Neural cell (in vitro differentiated cells): ENCODE results near the gene ERICH6B.

ENCODE experiments used
- EP300 ChIP-seq: fragments of 450-650 bp; conservative IDR thresholded peaks from 2 replicates; pipeline ENCODE4 v1.6.1; 2014; ENCODE audit warnings: antibody characterized with exemption, mild to moderate bottlenecking, moderate library complexity; ENCODE audit not compliant: poor library complexity, severe bottlenecking
- EZH2 ChIP-seq: fragments of 200-600, 300-800 bp; shearing (Covaris generic), sonication (generic); IDR thresholded peaks from 2 replicates; pipeline ENCODE4 v1.6.1; 2014; ENCODE audit warnings: antibody characterized with exemption, low read length, borderline replicate concordance, mild to moderate bottlenecking; ENCODE audit not compliant: insufficient read depth, poor library complexity, severe bottlenecking
- POLR2AphosphoS5 ChIP-seq: IDR thresholded peaks from 2 replicates; pipeline ENCODE4 v1.6.1; 2012
- TF ChIP-seq, protein P1 (sequence below): fragments of 450-650 bp; IDR thresholded peaks from 2 replicates; pipeline ENCODE4 v1.5.1; 2014; ENCODE audit warnings: antibody characterized with exemption, mild to moderate bottlenecking, moderate library complexity; ENCODE audit not compliant: poor library complexity, severe bottlenecking

DNA sequence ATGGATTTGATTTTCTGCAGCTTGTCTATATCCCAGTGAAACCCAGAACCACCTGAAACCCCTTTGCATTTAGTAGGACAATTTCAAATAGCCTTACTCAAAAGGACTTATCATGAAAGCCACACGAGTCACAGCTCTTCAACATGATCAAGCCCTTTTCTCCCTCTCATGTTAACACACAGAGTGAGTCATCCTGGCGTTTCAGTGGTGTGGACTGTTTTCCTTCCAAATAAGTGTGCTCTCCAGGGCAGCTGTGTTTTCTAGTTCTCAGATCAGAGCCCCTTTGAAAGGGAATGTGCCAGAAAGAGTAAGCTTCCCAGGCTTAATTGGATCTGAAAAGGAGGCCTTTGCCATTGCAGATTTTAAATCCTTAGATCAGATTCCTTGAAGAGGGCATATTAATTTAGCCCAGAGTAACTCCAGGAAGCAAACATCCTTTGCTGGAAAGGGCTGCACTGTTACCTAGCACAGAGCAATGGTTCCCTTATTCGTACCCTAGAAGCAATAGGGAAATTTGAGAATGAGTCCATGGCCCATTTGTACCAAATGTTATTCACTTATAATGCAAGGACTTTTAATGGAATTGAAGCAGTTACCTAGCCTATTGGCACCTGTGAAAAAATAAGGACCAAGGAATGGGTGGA is 51.3 kb downstream of the ERICH6B start:
- TF ChIP-seq, protein P1, sequence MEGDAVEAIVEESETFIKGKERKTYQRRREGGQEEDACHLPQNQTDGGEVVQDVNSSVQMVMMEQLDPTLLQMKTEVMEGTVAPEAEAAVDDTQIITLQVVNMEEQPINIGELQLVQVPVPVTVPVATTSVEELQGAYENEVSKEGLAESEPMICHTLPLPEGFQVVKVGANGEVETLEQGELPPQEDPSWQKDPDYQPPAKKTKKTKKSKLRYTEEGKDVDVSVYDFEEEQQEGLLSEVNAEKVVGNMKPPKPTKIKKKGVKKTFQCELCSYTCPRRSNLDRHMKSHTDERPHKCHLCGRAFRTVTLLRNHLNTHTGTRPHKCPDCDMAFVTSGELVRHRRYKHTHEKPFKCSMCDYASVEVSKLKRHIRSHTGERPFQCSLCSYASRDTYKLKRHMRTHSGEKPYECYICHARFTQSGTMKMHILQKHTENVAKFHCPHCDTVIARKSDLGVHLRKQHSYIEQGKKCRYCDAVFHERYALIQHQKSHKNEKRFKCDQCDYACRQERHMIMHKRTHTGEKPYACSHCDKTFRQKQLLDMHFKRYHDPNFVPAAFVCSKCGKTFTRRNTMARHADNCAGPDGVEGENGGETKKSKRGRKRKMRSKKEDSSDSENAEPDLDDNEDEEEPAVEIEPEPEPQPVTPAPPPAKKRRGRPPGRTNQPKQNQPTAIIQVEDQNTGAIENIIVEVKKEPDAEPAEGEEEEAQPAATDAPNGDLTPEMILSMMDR = no peak
- TF ChIP-seq EZH2 (no peak), EP300 (no peak), POLR2AphosphoS5 (no peak)
